ENCODE data around the gene TMEM215.

DNA sequence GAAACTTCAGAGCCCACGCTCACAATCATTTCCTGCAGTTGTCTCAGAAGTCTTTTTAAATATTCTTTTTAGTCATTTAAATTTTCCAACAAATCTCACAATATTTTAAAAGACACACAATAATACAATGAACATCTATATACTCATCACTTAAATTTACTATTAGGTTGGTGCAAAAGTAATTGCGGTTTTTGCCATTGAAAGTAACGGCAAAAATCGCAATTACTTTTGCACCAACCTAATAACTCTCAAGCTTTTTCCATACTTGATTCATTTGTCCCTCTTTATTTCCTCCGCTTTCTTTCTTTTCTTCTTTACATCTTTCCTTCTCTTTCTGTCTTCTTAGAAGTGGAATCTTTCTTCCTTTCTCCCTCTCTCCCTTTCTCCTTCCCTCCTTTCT is 19.2 kb upstream of the TMEM215 start:
- TF ChIP-seq, protein P1, sequence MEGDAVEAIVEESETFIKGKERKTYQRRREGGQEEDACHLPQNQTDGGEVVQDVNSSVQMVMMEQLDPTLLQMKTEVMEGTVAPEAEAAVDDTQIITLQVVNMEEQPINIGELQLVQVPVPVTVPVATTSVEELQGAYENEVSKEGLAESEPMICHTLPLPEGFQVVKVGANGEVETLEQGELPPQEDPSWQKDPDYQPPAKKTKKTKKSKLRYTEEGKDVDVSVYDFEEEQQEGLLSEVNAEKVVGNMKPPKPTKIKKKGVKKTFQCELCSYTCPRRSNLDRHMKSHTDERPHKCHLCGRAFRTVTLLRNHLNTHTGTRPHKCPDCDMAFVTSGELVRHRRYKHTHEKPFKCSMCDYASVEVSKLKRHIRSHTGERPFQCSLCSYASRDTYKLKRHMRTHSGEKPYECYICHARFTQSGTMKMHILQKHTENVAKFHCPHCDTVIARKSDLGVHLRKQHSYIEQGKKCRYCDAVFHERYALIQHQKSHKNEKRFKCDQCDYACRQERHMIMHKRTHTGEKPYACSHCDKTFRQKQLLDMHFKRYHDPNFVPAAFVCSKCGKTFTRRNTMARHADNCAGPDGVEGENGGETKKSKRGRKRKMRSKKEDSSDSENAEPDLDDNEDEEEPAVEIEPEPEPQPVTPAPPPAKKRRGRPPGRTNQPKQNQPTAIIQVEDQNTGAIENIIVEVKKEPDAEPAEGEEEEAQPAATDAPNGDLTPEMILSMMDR (IDR thresholded peaks at IDR 0.05; ENCODE audit: poor library complexity, severe bottlenecking): no peak
- no peak for TF ChIP-seq POLR2AphosphoS5 (IDR thresholded peaks at IDR 0.05)
- TF ChIP-seq MXI1 (conservative IDR thresholded peaks at IDR 0.05; ENCODE audit: poor library complexity, severe bottlenecking): no peak
- TF ChIP-seq SMC3 (conservative IDR thresholded peaks at IDR 0.05; ENCODE audit: poor library complexity): no peak
- TF ChIP-seq RAD21 (conservative IDR thresholded peaks at IDR 0.05): no peak
- no peak for TF ChIP-seq EP300 (conservative IDR thresholded peaks at IDR 0.05; ENCODE audit: poor library complexity, severe bottlenecking)
- no peak for TF ChIP-seq REST (IDR thresholded peaks at IDR 0.05; ENCODE audit: borderline replicate concordance)
- TF ChIP-seq EZH2 (IDR thresholded peaks at IDR 0.05; ENCODE audit: borderline replicate concordance, insufficient read depth, low read length, poor library complexity, severe bottlenecking): no peak
